ENCODE data around the gene JUN.

DNA sequence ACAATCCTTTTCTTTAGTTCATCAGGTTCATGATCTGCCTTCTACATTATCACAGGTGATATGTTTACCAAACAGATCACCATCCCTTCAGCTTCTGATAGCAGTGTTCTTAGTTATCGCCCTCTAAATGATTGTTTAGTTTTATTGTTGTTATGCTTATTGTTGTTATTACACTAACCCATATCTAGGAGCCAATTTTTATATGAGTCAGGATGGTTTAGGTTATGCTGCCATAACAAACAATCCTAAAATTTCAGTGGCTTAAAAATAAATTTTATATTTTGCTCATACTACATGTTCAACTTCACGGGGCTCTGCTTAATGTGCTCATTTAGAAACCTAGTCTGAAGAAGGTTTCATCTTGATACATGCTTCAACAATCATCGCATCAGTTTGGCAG, 4.4 kb upstream of the JUN start:
- TF ChIP-seq CTCF (IDR thresholded peaks at IDR 0.05) (no peak), EP300 (IDR thresholded peaks at IDR 0.05) (no peak)

All from esophagus muscularis mucosa (tissue), 3 donors.